ENCODE results near the gene PABPC1L.

PABPC1L gene

DNA sequence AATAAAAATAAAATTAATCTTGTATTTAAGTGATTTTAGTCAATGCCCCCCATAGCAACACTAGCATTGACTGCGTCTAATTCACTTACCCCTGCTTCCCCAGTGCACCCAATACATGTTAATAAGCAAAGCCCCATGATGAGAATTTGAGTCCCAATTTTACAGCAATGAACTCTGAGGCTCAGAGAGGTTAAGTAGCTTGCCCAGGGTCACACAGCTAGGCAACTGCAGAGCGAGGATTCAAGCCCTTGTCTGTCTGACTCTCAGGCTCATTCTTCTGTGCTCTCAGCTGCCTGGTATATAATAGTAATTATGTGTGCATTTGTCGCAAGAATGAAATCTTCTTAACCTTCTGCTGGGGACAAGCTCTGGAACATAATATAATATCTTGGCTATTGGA, 8.5 kb downstream of the PABPC1L start:
- no peak for DNase-seq (ENCODE audit: low read depth, low spot score)
- H3K4me3 ChIP-seq (ENCODE audit: low read depth, low read length): no peak overlapping the region
- TF ChIP-seq, protein P1, sequence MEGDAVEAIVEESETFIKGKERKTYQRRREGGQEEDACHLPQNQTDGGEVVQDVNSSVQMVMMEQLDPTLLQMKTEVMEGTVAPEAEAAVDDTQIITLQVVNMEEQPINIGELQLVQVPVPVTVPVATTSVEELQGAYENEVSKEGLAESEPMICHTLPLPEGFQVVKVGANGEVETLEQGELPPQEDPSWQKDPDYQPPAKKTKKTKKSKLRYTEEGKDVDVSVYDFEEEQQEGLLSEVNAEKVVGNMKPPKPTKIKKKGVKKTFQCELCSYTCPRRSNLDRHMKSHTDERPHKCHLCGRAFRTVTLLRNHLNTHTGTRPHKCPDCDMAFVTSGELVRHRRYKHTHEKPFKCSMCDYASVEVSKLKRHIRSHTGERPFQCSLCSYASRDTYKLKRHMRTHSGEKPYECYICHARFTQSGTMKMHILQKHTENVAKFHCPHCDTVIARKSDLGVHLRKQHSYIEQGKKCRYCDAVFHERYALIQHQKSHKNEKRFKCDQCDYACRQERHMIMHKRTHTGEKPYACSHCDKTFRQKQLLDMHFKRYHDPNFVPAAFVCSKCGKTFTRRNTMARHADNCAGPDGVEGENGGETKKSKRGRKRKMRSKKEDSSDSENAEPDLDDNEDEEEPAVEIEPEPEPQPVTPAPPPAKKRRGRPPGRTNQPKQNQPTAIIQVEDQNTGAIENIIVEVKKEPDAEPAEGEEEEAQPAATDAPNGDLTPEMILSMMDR (IDR thresholded peaks at IDR 0.05; ENCODE audit: insufficient read depth, low read length, missing control alignments): no peak
- CTCF ChIA-PET: no interaction called here
- POLR2A ChIA-PET: no interaction called here

DNA sequence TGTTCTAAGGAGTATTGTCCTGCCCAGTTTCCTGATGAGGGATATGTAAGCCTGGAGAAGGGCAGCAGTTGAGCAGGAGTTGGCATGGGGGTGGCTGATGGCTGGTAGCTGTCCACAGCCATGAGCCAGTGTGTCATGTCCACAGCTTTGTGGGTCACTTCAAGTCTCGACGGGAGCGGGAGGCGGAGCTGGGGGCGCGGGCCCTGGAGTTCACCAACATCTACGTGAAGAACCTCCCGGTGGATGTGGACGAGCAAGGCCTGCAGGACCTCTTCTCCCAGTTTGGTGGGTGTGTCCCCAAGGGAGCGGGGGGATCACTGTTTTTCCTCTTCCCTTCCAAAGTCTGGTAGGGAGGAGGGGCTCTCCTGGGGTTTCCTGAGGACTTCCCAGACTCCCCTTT, 8.9 kb downstream of the PABPC1L start:
- no peak overlapping the region for H3K4me3 ChIP-seq (ENCODE audit: low read depth, low read length)
- POLR2A ChIA-PET: no interaction called here
- no peak for DNase-seq (ENCODE audit: low read depth, low spot score)
- CTCF ChIA-PET: no interaction called here
- TF ChIP-seq, protein P1 (IDR thresholded peaks at IDR 0.05; ENCODE audit: insufficient read depth, low read length, missing control alignments): no peak

DNA sequence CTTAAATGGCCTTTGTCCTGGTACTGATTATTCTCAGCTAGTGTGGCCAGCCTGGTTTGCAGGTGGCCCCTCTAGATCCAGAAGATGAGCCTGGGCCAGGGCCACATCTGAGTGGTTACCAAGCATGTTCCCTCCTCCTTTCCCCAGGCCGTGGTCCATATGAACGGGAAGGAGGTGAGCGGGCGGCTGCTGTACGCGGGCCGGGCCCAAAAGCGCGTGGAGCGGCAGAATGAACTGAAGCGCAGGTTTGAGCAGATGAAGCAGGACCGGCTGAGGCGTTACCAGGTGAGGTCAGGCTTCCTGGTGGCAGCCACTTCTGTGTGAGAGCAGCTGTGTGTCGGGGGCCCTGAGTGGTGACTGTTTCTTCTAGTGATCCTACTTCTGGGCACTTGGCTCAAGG, 11.6 kb downstream of the PABPC1L start:
- DNase-seq (ENCODE audit: low read depth, low spot score): no peak
- H3K4me3 ChIP-seq (ENCODE audit: low read depth, low read length): no peak overlapping the region
- ChIA-PET CTCF (no interaction called here), POLR2A (no interaction called here)
- TF ChIP-seq, protein P1 (IDR thresholded peaks at IDR 0.05; ENCODE audit: insufficient read depth, low read length, missing control alignments): no peak

DNA sequence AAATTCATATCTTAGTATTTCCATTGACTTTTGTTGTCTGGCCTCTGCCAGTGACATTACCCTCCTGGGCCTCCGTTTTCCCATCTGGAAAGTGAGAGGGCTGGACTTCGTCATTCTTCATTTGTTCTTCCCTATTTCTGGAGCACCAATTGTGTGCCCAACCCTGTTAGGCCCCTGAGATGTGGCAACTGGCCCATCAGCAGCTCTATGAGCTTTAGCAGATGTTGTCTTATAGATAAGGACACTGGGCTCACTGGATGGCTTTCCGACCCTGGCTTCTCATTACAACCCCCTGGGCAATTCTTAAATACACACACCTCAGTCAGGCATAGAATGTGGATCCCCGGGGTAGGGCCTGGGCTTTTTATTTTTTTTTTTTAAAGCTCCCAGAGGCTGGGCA, 14.7 kb downstream of the PABPC1L start:
- TF ChIP-seq, protein P1 (IDR thresholded peaks at IDR 0.05; ENCODE audit: insufficient read depth, low read length, missing control alignments): no peak
- CTCF ChIA-PET: no interaction called here
- POLR2A ChIA-PET: no interaction called here
- no peak overlapping the region for H3K4me3 ChIP-seq (ENCODE audit: low read depth, low read length)
- no peak for DNase-seq (ENCODE audit: low read depth, low spot score)

DNA sequence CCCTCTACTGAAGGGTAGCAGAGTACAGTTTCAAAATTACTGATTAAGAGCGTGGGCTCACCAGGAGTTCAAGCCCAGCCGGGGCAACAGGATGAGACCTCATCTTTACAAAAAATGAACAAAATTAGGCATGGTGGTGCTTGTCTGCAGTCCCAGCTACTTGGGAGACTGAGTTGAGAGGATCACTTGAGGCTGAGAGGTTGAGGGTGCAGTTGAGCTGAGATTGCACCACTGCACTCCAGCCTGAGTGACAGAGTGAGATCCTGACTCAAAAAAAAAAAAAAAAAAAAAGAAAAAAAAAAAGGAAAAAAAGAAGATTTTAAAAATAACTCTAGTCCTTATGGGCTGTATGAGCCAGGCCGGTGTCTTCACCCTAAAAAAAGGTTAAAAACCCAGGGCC, 18.7 kb downstream of the PABPC1L start:
- DNase-seq (ENCODE audit: low read depth, low spot score): no peak
- TF ChIP-seq, protein P1 (IDR thresholded peaks at IDR 0.05; ENCODE audit: insufficient read depth, low read length, missing control alignments): no peak
- ChIA-PET CTCF (no interaction called here), POLR2A (interaction anchor here (0.5 kb wide), 1 partner anchor 42 kb away, joined by 3 read pairs; no protein-coding TSS in a partner anchor)
- H3K4me3 ChIP-seq (ENCODE audit: low read depth, low read length): no peak overlapping the region

DNA sequence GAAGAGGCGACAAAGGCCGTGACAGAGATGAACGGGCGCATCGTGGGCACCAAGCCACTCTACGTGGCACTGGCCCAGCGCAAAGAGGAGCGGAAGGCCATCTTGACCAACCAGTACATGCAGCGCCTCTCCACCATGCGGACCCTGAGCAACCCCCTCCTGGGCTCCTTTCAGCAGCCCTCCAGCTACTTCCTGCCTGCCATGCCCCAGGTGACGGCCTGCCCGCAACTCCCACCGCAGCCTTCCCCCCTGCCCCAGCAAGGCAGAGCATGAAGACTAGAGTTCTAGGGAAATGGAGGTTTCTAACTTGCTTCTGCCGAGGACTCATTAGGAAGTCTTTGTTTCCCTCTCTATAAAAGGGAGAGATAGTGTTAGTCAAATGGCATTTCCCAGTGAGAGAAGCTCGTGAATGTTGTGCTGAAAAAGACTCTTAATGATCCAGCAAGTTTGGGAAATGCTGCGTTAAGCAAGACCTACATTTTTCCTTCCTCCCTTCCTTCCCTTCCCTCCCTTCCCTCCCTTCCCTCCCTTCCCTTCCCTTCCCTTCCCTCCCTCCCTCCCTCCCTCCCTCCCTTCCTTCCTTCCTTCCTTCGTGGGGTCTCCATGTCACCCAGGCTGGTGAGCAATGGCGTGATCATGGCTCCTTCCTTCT, 20.8 kb downstream of the PABPC1L start:
- ChIA-PET POLR2A (no interaction called here), CTCF (interaction anchor here (2.0 kb wide), 1 partner anchor 166 kb away, joined by 6 read pairs; no protein-coding TSS in a partner anchor)
- no peak overlapping the region for H3K4me3 ChIP-seq (ENCODE audit: low read depth, low read length)
- TF ChIP-seq, protein P1 (IDR thresholded peaks at IDR 0.05; ENCODE audit: insufficient read depth, low read length, missing control alignments): no peak
- no peak for DNase-seq (ENCODE audit: low read depth, low spot score)
